HCT116 (cell line): ENCODE data around the gene WWTR1. TPM values are rescaled to one million over a fixed set of nuclear protein-coding genes. Genes with fewer than 3 reads are reported as not detected.

Experiments used
- ATAC-seq: fragments of 200-7000 bp; cut with Tn5 transposase; 2 replicates; pipeline ENCODE4 v1.9.1; 2020; ENCODE audit warnings: mild to moderate bottlenecking, moderate library complexity
- BruUV-seq: library from RNA; stranded (reverse); fragments of 400-500 nt; replicated peaks from 2 replicates; lab custom pipeline; 2021; lab: Mats Ljungman, UMichigan
- CTCF ChIA-PET: fragments of 300-600 bp; sonication (Branson Sonifier 250); formaldehyde crosslinking; loops from one replicate; lab custom pipeline; 2021; ENCODE audit warnings: antibody characterized with exemption; lab: Charles Lee
- POLR2A ChIA-PET: fragments of 300-600, 350-600 bp; sonication (Branson Sonifier 250); formaldehyde crosslinking; loops from one replicate; lab custom pipeline; 2021; ENCODE audit warnings: antibody characterized with exemption; lab: Charles Lee
- RAD21 ChIA-PET, 2 experiments: fragments of 300-600 bp; sonication (Branson Sonifier 250); formaldehyde crosslinking; loops; one replicate each; lab custom pipeline; 2023; ENCODE audit warnings: low total read pairs in 2 of 2; ENCODE audit not compliant: uncharacterized antibody in 2 of 2, unreplicated experiment in 2 of 2, low non-redundant PET in 1 of 2; lab: Charles Lee
- DNase-seq: peaks from one replicate; pipeline ENCODE4 v3.0.0-alpha.2; 2010; ENCODE audit warnings: low read depth, low spot score
- H2AFZ ChIP-seq: fragments of 200-600 bp; shearing (Covaris generic), sonication (generic); 2 replicates; pipeline ENCODE4 v1.6.1; 2017; ENCODE audit warnings: low read depth, mixed run types, mixed read lengths, antibody characterized with exemption, low read length; ENCODE audit not compliant: poor library complexity, severe bottlenecking
- H3K27ac ChIP-seq: 2 replicates; pipeline ENCODE4 v1.5.1; 2012; ENCODE audit warnings: low read depth, low read length
- H3K27me3 ChIP-seq: fragments of 200-600 bp; sonication (generic); 2 replicates; pipeline ENCODE4 v1.6.1; 2016; ENCODE audit warnings: mixed run types, low read length, mixed read lengths; ENCODE audit not compliant: insufficient read depth
- H3K36me3 ChIP-seq, 2 experiments: fragments of 200-500 bp in 1 of 2; fragments of 200-600 bp in 1 of 2; sonication (Bioruptor generic) in 1 of 2; sonication (generic) in 1 of 2; 2 replicates each; pipeline versions ENCODE4 v1.5.1 to v1.6.1; 2014 to 2016; ENCODE audit warnings: low read length in 2 of 2, inconsistent platforms in 1 of 2, mixed read lengths in 1 of 2, mixed run types in 1 of 2; ENCODE audit not compliant: insufficient read depth in 2 of 2, control insufficient read depth in 1 of 2
- H3K4me1 ChIP-seq, 2 experiments: fragments of 200-600 bp in 1 of 2; sonication (generic) in 1 of 2; 2 replicates each; pipeline versions ENCODE4 v1.5.1 to v1.6.1; 2012 to 2017; ENCODE audit warnings: low read length in 2 of 2, inconsistent platforms in 1 of 2, mild to moderate bottlenecking in 1 of 2, mixed read lengths in 1 of 2, mixed run types in 1 of 2, moderate library complexity in 1 of 2; ENCODE audit not compliant: insufficient read depth in 2 of 2, control insufficient read depth in 1 of 2
- H3K4me2 ChIP-seq: fragments of 200-600 bp; sonication (generic); 2 replicates; pipeline ENCODE4 v1.6.1; 2017; ENCODE audit warnings: mixed run types, low read length, mixed read lengths
- H3K4me3 ChIP-seq, 2 experiments: fragments of 200-600 bp in 1 of 2; sonication (generic) in 1 of 2; replicated peaks in 1 of 2; 2 replicates each; pipeline ENCODE4 v1.5.1; 2011 to 2016; ENCODE audit warnings: low read length in 2 of 2, control low read depth in 1 of 2, low read depth in 1 of 2, mild to moderate bottlenecking in 1 of 2, mixed read lengths in 1 of 2, mixed run types in 1 of 2
- H3K79me2 ChIP-seq: fragments of 200-600 bp; sonication (generic); 2 replicates; pipeline ENCODE4 v1.6.1; 2017; ENCODE audit warnings: mild to moderate bottlenecking, mixed run types, low read length, moderate library complexity, mixed read lengths; ENCODE audit not compliant: insufficient read depth
- H3K9ac ChIP-seq: fragments of 200-600 bp; sonication (generic); 2 replicates; pipeline ENCODE4 v1.6.1; 2016; ENCODE audit warnings: low read length, mixed read lengths
- H3K9me2 ChIP-seq: fragments of 200-600 bp; sonication (generic), shearing (Covaris generic); 2 replicates; pipeline ENCODE4 v1.6.1; 2017; ENCODE audit warnings: mixed run types, mild to moderate bottlenecking, moderate library complexity; ENCODE audit not compliant: insufficient read depth
- H3K9me3 ChIP-seq, 2 experiments: fragments of 200-500 bp in 1 of 2; fragments of 200-600 bp in 1 of 2; sonication (Bioruptor generic) in 1 of 2; sonication (generic) in 1 of 2; 2 replicates each; pipeline ENCODE4 v1.6.1; 2014 to 2017; ENCODE audit warnings: low read length in 2 of 2, mixed read lengths in 2 of 2, inconsistent platforms in 1 of 2, low read depth in 1 of 2, mild to moderate bottlenecking in 1 of 2, mixed run types in 1 of 2, moderate library complexity in 1 of 2; ENCODE audit not compliant: control insufficient read depth in 1 of 2, insufficient read depth in 1 of 2
- H4K20me1 ChIP-seq: fragments of 200-600 bp; sonication (generic), shearing (Covaris generic); 2 replicates; pipeline ENCODE4 v1.6.1; 2017; ENCODE audit warnings: mixed run types, mild to moderate bottlenecking, moderate library complexity; ENCODE audit not compliant: insufficient read depth
- ATF3 ChIP-seq: IDR thresholded peaks from 2 replicates; pipeline ENCODE4 v1.6.1; 2012
- CBX3 ChIP-seq: IDR thresholded peaks from 2 replicates; pipeline ENCODE4 v1.6.1; 2012; ENCODE audit warnings: low read depth
- CEBPB ChIP-seq: IDR thresholded peaks from 2 replicates; pipeline ENCODE4 v1.6.1; 2012; ENCODE audit warnings: low read depth
- CTCF ChIP-seq, 3 experiments: fragments of 200-600 bp in 1 of 3; sonication (generic) in 1 of 3; IDR thresholded peaks in 2 of 3; conservative IDR thresholded peaks in 1 of 3; 2 replicates each; pipeline ENCODE4 v1.5.1; 2012 to 2017; ENCODE audit warnings: low read depth in 2 of 3, low read length in 2 of 3, antibody characterized with exemption in 1 of 3, borderline replicate concordance in 1 of 3, control low read depth in 1 of 3, mild to moderate bottlenecking in 1 of 3, mixed read lengths in 1 of 3, mixed run types in 1 of 3, moderate library complexity in 1 of 3; ENCODE audit not compliant: insufficient read depth in 1 of 3
- EGR1 ChIP-seq: IDR thresholded peaks from 2 replicates; pipeline ENCODE4 v1.6.1; 2012; ENCODE audit warnings: low read depth
- ELF1 ChIP-seq: IDR thresholded peaks from 2 replicates; pipeline ENCODE4 v1.6.1; 2012; ENCODE audit warnings: low read depth, borderline replicate concordance
- EZH2 ChIP-seq: fragments of 200-600 bp; sonication (generic); IDR thresholded peaks from 2 replicates; pipeline ENCODE4 v1.6.1; 2017; ENCODE audit warnings: antibody characterized with exemption, mixed run types
- EZH2phosphoT487 ChIP-seq: fragments of 200-600 bp; IDR thresholded peaks from 2 replicates; pipeline ENCODE4 v1.6.1; 2018; ENCODE audit warnings: antibody characterized with exemption, borderline replicate concordance
- FOSL1 ChIP-seq: IDR thresholded peaks from 2 replicates; pipeline ENCODE4 v1.6.1; 2012; ENCODE audit warnings: low read depth
- JUND ChIP-seq: IDR thresholded peaks from 2 replicates; pipeline ENCODE4 v1.6.1; 2012
- POLR2A ChIP-seq: IDR thresholded peaks from 2 replicates; pipeline ENCODE4 v1.7.0; 2011; ENCODE audit warnings: borderline replicate concordance; ENCODE audit not compliant: insufficient read depth, insufficient read length; ENCODE audit errors: extremely low read depth
- POLR2AphosphoS5 ChIP-seq: IDR thresholded peaks from 2 replicates; pipeline ENCODE4 v1.6.1; 2011; ENCODE audit warnings: mild to moderate bottlenecking, low read depth, low read length, moderate library complexity
- RAD21 ChIP-seq: IDR thresholded peaks from 2 replicates; pipeline ENCODE4 v1.6.1; 2012; ENCODE audit warnings: low read depth, mild to moderate bottlenecking
- SIN3A ChIP-seq: IDR thresholded peaks from 2 replicates; pipeline ENCODE4 v1.6.1; 2012; ENCODE audit warnings: low read depth
- SP1 ChIP-seq: IDR thresholded peaks from 2 replicates; pipeline ENCODE4 v1.6.1; 2012; ENCODE audit warnings: low read depth
- SRF ChIP-seq: IDR thresholded peaks from 2 replicates; pipeline ENCODE4 v1.6.1; 2012; ENCODE audit warnings: low read depth
- TCF7L2 ChIP-seq: IDR thresholded peaks from 2 replicates; pipeline ENCODE4 v1.7.0; 2011; ENCODE audit warnings: borderline replicate concordance, inconsistent platforms; ENCODE audit not compliant: insufficient read depth, insufficient read length; ENCODE audit errors: extremely low read depth
- YY1 ChIP-seq: IDR thresholded peaks from 2 replicates; pipeline ENCODE4 v1.6.1; 2011; ENCODE audit warnings: low read length, low read depth, moderate library complexity, mild to moderate bottlenecking; ENCODE audit not compliant: insufficient replicate concordance; ENCODE audit errors: extremely low read depth
- ZBTB33 ChIP-seq: IDR thresholded peaks from 2 replicates; pipeline ENCODE4 v1.6.1; 2011; ENCODE audit warnings: mild to moderate bottlenecking, low read length, moderate library complexity; ENCODE audit not compliant: insufficient replicate concordance; ENCODE audit errors: extremely low read depth
- ZFX ChIP-seq: fragments of 450-650 bp; IDR thresholded peaks from 2 replicates; pipeline ENCODE4 v1.6.1; 2017
- ZNF274 ChIP-seq: fragments of 200-500 bp; sonication (Bioruptor generic); IDR thresholded peaks from 2 replicates; pipeline ENCODE4 v1.6.1; 2014; ENCODE audit warnings: mild to moderate bottlenecking, low read depth, low read length, inconsistent platforms
- intact Hi-C: fragments of 100-400 bp; cut with micrococcal nuclease; formaldehyde crosslinking; loops from 2 replicates; pipeline ENCODE4 v1.10.0; 2022
- total RNA-seq: library from RNA; stranded (reverse); gene quantifications from one replicate; pipeline ENCODE4 v1.2.1, GENCODE V29; 2021; ENCODE audit not compliant: unreplicated experiment
- TF ChIP-seq, protein P1 (sequence below): IDR thresholded peaks from 2 replicates; pipeline ENCODE4 v1.6.1; 2012

WWTR1 gene
- total RNA-seq, 1 experiment from 2014 or later = 46.9 TPM

DNA sequence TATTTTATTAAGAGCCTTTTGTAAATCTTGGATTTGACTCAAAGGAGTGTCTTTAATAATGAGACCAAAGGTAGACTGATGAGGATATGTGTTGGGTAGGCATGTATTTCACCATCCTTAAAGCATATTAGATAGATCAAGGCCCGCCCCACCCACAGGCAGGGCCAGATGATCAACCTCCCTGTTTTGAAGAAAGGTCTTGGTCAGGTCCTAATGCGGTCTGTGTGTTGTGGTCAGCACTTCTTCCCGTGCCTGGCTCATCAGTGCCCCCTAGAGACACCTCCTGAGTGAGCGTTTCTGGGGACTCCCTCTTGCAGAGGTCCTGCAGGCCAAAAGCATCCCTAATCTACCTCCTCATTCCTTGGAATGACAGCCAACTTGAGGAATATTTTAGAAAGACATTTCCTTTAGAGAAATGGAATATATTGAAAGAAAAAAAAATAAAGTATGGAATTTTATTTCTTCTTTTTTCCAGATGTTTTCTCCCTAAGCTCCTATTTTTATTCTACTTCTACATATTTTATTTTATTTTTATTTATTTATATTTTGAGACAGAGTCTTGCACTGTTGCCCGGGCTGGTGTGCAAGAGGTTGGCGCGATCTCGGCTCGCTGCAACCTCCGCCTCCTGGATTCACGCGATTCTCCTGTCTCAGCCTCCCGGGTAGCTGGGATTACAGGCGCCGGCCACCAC lies 177.4 kb downstream of the WWTR1 start:
- DNase-seq (peak; percentile 76), ATAC-seq (peak; percentile 100)
- no peak overlapping the region for H3K4me3 ChIP-seq
- intact Hi-C loops = loop anchor here (1.0 to 5.0 kb wide), 5 partner anchors 87 to 523 kb away; no protein-coding TSS in a partner anchor
- H3K4me2 ChIP-seq = no peak overlapping the region; the same call in 1 of the 2 replicates
- no peak overlapping the region for H3K27ac ChIP-seq
- ChIA-PET RAD21 (interaction anchor here in 1 of 2 experiments (0.6 kb wide), 1 partner anchor 358 kb away, joined by 3 read pairs; no protein-coding TSS in a partner anchor), POLR2A (no interaction called here), CTCF (interaction anchor here (0.6 to 2.3 kb wide), 8 partner anchors 8 to 527 kb away, joined by 3 to 10 read pairs (median 3); no protein-coding TSS in a partner anchor)
- BruUV-seq = no TSS peak
- H3K36me3 ChIP-seq = no peaks in the 10 kb centered on the region
- no peaks in the 10 kb centered on the region for H4K20me1 ChIP-seq
- no peaks in the 10 kb centered on the region for H3K9me2 ChIP-seq
- H2AFZ ChIP-seq = peak overlapping the region; percentile 91
- H3K9ac ChIP-seq = no peak overlapping the region
- no peaks in the 10 kb centered on the region for H3K27me3 ChIP-seq
- H3K9me3 ChIP-seq = no peaks in the 10 kb centered on the region
- peaks cover 0 to 6% of the 10 kb centered on the region in 2 experiments; a peak in 3 of 4 replicates for H3K4me1 ChIP-seq
- H3K79me2 ChIP-seq = no peaks in the 10 kb centered on the region
- TF ChIP-seq FOSL1 (no peak), SRF (no peak), CBX3 (no peak), ZBTB33 (no peak), CEBPB (no peak), SIN3A (no peak), TCF7L2 (peak; percentile 89), ZFX (no peak), SP1 (no peak), ATF3 (no peak), CTCF (IDR thresholded peaks at IDR 0.05 in 2 of 3, conservative IDR thresholded peaks at IDR 0.05 in 1 of 3; ENCODE audit: borderline replicate concordance in 1 of 3, insufficient read depth in 1 of 3, low read depth in 2 of 3, low read length in 2 of 3) (peak; percentile 92 to 97 (median 93); a peak in 5 of 6 replicates), RAD21 (peak; percentile 98), POLR2AphosphoS5 (no peak), POLR2A (no peak), ZNF274 (no peak), ELF1 (no peak), EZH2 (no peak), JUND (no peak; the same call in 1 of the 2 replicates), YY1 (peak; percentile 66), EGR1 (no peak), EZH2phosphoT487 (no peak)
- TF ChIP-seq, protein P1, sequence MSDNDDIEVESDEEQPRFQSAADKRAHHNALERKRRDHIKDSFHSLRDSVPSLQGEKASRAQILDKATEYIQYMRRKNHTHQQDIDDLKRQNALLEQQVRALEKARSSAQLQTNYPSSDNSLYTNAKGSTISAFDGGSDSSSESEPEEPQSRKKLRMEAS = no peak
